Hair follicle dermal papilla cell (primary cell): Measurements from ENCODE around the gene GPR68. TPM values are rescaled to one million over a fixed set of nuclear protein-coding genes. Genes with fewer than 3 reads are reported as not detected.

Experiments used
- total RNA-seq: library from RNA; depleted of rRNA; stranded (reverse); fragments of >200 nt; gene quantifications from 2 replicates; pipeline ENCODE4 v1.2.3, GENCODE V29; 2012

The GPR68 gene
- 3.4 and 6.3 TPM in 2 replicates for total RNA-seq

GRCh38 chr14:91244501-91244901, at the start of gene GPR68:
Gene GPR68 (minus strand): TSS chr14:91244704. CDS start chr14:91235050, 9,654 bp downstream.

Other genes starting within 250 kb of the GPR68 start
- 1.3 and 2.4 TPM in 2 replicates for gene RPS6KA5, start 184.1 kb downstream of the GPR68 start, total RNA-seq
- gene DGLUCY, start 130.6 kb downstream of the GPR68 start, total RNA-seq: 60.0 and 63.4 TPM in 2 replicates
- under 0.01 and 0.16 TPM in 2 replicates for gene CCDC88C, start 173.1 kb upstream of the GPR68 start, total RNA-seq